Spleen (tissue), 7 donors: ENCODE results near the gene RHOT2.

Experiments
- CTCF ChIP-seq, 11 experiments: fragments of 200-600 bp in 7 of 11; fragments of 450-650 bp in 4 of 11; sonication (generic) in 4 of 11; IDR thresholded peaks in 8 of 11; conservative IDR thresholded peaks in 3 of 11; 1 replicate in 7 of 11; 2 replicates in 4 of 11; pipeline versions ENCODE4 v1.4.0 to v1.8.0; 2016 to 2021; ENCODE audit warnings: antibody characterized with exemption in 11 of 11, inconsistent platforms in 4 of 11, mild to moderate bottlenecking in 1 of 11
- POLR2AphosphoS5 ChIP-seq, 3 donors: sonication (generic); formaldehyde crosslinking; IDR thresholded peaks; one replicate each; pipeline ENCODE4 v1.5.1; 2017; ENCODE audit warnings: antibody characterized with exemption in 3 of 3
- donor health status: DM: no; HTN: no; CAD: no; lungs with moderate emphysema.
- donor health status: DM: no; HTN: no; CAD: no.
- donor health status: DM: no; HTN: no; CAD: no.

GRCh38 chr16:647173-647902, 20.6 kb upstream of the RHOT2 start:
- TF ChIP-seq CTCF (IDR thresholded peaks at IDR 0.05 in 8 of 11, conservative IDR thresholded peaks at IDR 0.05 in 3 of 11) (no peak), POLR2AphosphoS5 (IDR thresholded peaks at IDR 0.05) (peak in 1 of 3 donors; percentile 28)
